Measurements from ENCODE around the gene GPR153. TPM values are rescaled to one million over a fixed set of nuclear protein-coding genes. Genes with fewer than 3 reads are reported as not detected.

Gene GPR153
- total and polyA plus RNA-seq, 2 of the 8 experiments (the other 6 are each of a cell fraction or from before 2014, with no cell fraction given) = 5.7 to 8.1 TPM

GRCh38 chr1:6252374-6252710 lies 8.6 kb downstream of the GPR153 start:
- Histone ChIP-seq H2BK20ac (ENCODE audit: low read length) (no peak overlapping the region), H2BK120ac (replicated peaks; ENCODE audit: low read depth, low read length) (no peak overlapping the region), H3K4ac (replicated peaks; ENCODE audit: insufficient read length, low read depth, low read length) (no peak overlapping the region), H3K14ac (ENCODE audit: insufficient read length) (no peak overlapping the region), H2AK5ac (ENCODE audit: low read depth, low read length) (no peak overlapping the region), H3K9me3 (ENCODE audit: insufficient read depth in 2 of 2, low read depth in 1 of 2, low read length in 1 of 2) (no peaks in the 10 kb centered on the region), H4K5ac (ENCODE audit: insufficient read length, low read depth, low read length) (no peak overlapping the region), H3K36me3 (ENCODE audit: control insufficient read depth in 2 of 4, insufficient read depth in 4 of 4, low read length in 3 of 4) (no peaks in the 10 kb centered on the region; a peak in 1 of 8 replicates), H3K9ac (replicated peaks in 1 of 4; ENCODE audit: extremely low read depth in 1 of 4, low read depth in 3 of 4, low read length in 3 of 4) (no peak overlapping the region), H3K23me2 (ENCODE audit: low read depth, low read length) (peaks cover 11% of the 10 kb centered on the region; the same call in 1 of the 2 replicates), H2BK12ac (ENCODE audit: low read depth, low read length) (no peak overlapping the region), H3K4me3 (ENCODE audit: extremely low read depth in 1 of 4, insufficient read depth in 2 of 4, low read depth in 3 of 4, low read length in 4 of 4) (no peak overlapping the region), H3K18ac (ENCODE audit: extremely low read depth, low read length) (no peak overlapping the region), H3K79me2 (ENCODE audit: control insufficient read depth in 1 of 2, insufficient read depth in 2 of 2, low read length in 2 of 2) (no peaks in the 10 kb centered on the region), H4K20me1 (replicated peaks in 1 of 2; ENCODE audit: control insufficient read depth in 1 of 2, insufficient read depth in 2 of 2, low read length in 2 of 2) (peaks cover 7 to 33% of the 10 kb centered on the region in 2 experiments), H3K79me1 (ENCODE audit: low read depth, low read length) (no peaks in the 10 kb centered on the region), H3K56ac (replicated peaks; ENCODE audit: insufficient read length, low read depth, low read length) (no peak overlapping the region), H4K8ac (ENCODE audit: extremely low read depth, insufficient read depth, low read length) (no peak overlapping the region), H3K4me2 (ENCODE audit: insufficient read depth in 1 of 2, low read depth in 2 of 2, low read length in 2 of 2) (no peak overlapping the region), H3K23ac (ENCODE audit: insufficient read length) (no peak overlapping the region), H2AFZ (ENCODE audit: low read length) (no peak overlapping the region), H2BK5ac (ENCODE audit: low read depth, low read length) (no peak overlapping the region), H3K27me3 (replicated peaks in 1 of 4; ENCODE audit: control insufficient read depth in 3 of 4, extremely low read depth in 1 of 4, insufficient read depth in 3 of 4, low read length in 3 of 4) (peaks cover 16 to 41% (median 34%) of the 10 kb centered on the region in 4 experiments), H4K91ac (replicated peaks; ENCODE audit: insufficient read length, low read length) (no peak overlapping the region), H3K27ac (ENCODE audit: low read depth, low read length) (no peak overlapping the region), H3K4me1 (replicated peaks in 1 of 4; ENCODE audit: control insufficient read depth in 3 of 4, insufficient read depth in 4 of 4, low read length in 3 of 4) (peaks cover 0 to 9% (median 6%) of the 10 kb centered on the region in 4 experiments; a peak in 4 of 7 replicates), H2BK15ac (ENCODE audit: low read length) (no peak overlapping the region)
- POLR2A ChIA-PET (ENCODE audit: partially characterized antibody) = interaction anchor here (9.3 kb wide), 1 partner anchor 15 kb away, joined by 64 read pairs; the partner anchor contains the start of gene ICMT
- CTCF ChIA-PET (ENCODE audit: partially characterized antibody) = interaction anchor here (0.6 to 19.1 kb wide), 14 partner anchors 12 to 186 kb away, joined by 3 to 353 read pairs (median 6); partner anchors contain the start of genes RNF207 and RPL22
- FAIRE-seq = no peak
- 93% methylated on average over 4 of the region's 4 CpGs; no CpG with 5 or more reads in 1 of the 2 experiments for WGBS, 2 experiments (ENCODE audit: extremely low coverage in 1 of 2, insufficient coverage in 1 of 2, insufficient read length in 1 of 2, insufficient replicate concordance in 2 of 2, low coverage in 1 of 2, low lambda C conversion rate in 2 of 2, missing lambda C conversion rate in 1 of 2)
- no peak for DNase-seq (ENCODE audit: low read depth in 1 of 2, low spot score in 2 of 2)
- TF ChIP-seq RBBP5 (IDR thresholded peaks at IDR 0.05; ENCODE audit: borderline replicate concordance, low read depth, low read length) (no peak), SP2 (IDR thresholded peaks at IDR 0.05; ENCODE audit: low read length) (no peak), BACH1 (IDR thresholded peaks at IDR 0.05; ENCODE audit: low read length) (no peak), SIN3A (conservative IDR thresholded peaks at IDR 0.05 in 1 of 2, IDR thresholded peaks at IDR 0.05 in 1 of 2; ENCODE audit: low read depth in 1 of 2, low read length in 2 of 2) (no peak), POU5F1 (IDR thresholded peaks at IDR 0.05; ENCODE audit: low read depth, low read length) (no peak), KDM4A (IDR thresholded peaks at IDR 0.05; ENCODE audit: low read depth, low read length, severe bottlenecking) (no peak)

Measured in H1 (cell line).